ENCODE data around the gene MRFAP1L1. TPM values are rescaled to one million over a fixed set of nuclear protein-coding genes. Genes with fewer than 3 reads are reported as not detected.
A peak's percentile ranks its signal among the peaks of the same experiment; 100 is the strongest.

Gene MRFAP1L1
- total and polyA plus RNA-seq, 2 donors (not counting 3 experiments of a cell fraction or from before 2014, with no cell fraction given) = 28.7 to 42.0 TPM

DNA sequence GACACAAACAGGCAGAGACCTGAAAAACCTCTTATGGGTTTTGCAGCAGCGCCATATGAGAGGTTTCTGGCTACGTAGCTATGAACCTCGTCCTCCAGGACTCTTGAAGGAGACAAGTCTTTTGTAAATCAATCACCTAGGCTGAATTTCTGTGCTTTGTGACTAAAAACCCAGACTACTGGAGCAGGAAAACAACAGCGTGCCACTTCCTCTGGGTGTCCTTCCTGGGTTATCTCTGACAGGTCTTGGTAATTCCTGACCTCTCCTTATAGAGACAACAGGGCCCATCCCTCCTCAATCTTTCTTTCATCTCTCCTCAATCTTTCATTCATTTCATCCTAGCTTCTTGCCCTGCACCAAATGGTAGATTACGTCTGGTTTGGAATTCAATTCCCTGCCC lies 10.3 kb downstream of the MRFAP1L1 start:
- no peak overlapping the region for H2AFZ ChIP-seq (ENCODE audit: low read depth, low read length)
- no peak overlapping the region for H3K9ac ChIP-seq (replicated peaks; ENCODE audit: extremely low read depth, insufficient read depth, low read length)
- no peaks in the 10 kb centered on the region for H3K9me3 ChIP-seq (replicated peaks; ENCODE audit: control insufficient read depth, insufficient read depth, low read length)
- intact Hi-C loops (cut with micrococcal nuclease) = no loop called here
- H3K4me3 ChIP-seq (replicated peaks in 1 of 3; ENCODE audit: insufficient read depth in 1 of 3, low read depth in 1 of 3, low read length in 3 of 3) = no peak overlapping the region
- peaks cover 3% of the 10 kb centered on the region for H3K79me2 ChIP-seq (ENCODE audit: control insufficient read depth, insufficient read depth, low read length)
- TF ChIP-seq FOS (IDR thresholded peaks at IDR 0.05; ENCODE audit: borderline replicate concordance, insufficient read depth, low read length) (no peak), POLR2AphosphoS5 (IDR thresholded peaks at IDR 0.05; ENCODE audit: insufficient read depth, low read depth, low read length) (no peak), MYC (IDR thresholded peaks at IDR 0.05; ENCODE audit: low read depth, low read length) (no peak), GATA2 (IDR thresholded peaks at IDR 0.05; ENCODE audit: insufficient read depth, insufficient read length, low read depth, low read length) (no peak), EZH2 (IDR thresholded peaks at IDR 0.05; ENCODE audit: borderline replicate concordance, low read depth, low read length, severe bottlenecking) (no peak), POLR2A (IDR thresholded peaks at IDR 0.05; ENCODE audit: low read depth, low read length) (no peak), JUN (IDR thresholded peaks at IDR 0.05; ENCODE audit: borderline replicate concordance, insufficient read depth, insufficient read length, low read depth) (no peak)
- TF ChIP-seq, protein P1, sequence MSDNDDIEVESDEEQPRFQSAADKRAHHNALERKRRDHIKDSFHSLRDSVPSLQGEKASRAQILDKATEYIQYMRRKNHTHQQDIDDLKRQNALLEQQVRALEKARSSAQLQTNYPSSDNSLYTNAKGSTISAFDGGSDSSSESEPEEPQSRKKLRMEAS (IDR thresholded peaks at IDR 0.05; ENCODE audit: insufficient read depth, insufficient read length) = no peak
- TF ChIP-seq, protein P2, sequence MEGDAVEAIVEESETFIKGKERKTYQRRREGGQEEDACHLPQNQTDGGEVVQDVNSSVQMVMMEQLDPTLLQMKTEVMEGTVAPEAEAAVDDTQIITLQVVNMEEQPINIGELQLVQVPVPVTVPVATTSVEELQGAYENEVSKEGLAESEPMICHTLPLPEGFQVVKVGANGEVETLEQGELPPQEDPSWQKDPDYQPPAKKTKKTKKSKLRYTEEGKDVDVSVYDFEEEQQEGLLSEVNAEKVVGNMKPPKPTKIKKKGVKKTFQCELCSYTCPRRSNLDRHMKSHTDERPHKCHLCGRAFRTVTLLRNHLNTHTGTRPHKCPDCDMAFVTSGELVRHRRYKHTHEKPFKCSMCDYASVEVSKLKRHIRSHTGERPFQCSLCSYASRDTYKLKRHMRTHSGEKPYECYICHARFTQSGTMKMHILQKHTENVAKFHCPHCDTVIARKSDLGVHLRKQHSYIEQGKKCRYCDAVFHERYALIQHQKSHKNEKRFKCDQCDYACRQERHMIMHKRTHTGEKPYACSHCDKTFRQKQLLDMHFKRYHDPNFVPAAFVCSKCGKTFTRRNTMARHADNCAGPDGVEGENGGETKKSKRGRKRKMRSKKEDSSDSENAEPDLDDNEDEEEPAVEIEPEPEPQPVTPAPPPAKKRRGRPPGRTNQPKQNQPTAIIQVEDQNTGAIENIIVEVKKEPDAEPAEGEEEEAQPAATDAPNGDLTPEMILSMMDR (IDR thresholded peaks at IDR 0.05; ENCODE audit: extremely low read depth in 1 of 2, insufficient read depth in 1 of 2, low read depth in 1 of 2, low read length in 2 of 2) = no peak
- no peaks in the 10 kb centered on the region for H3K27me3 ChIP-seq (ENCODE audit: control insufficient read depth in 2 of 2, insufficient read depth in 2 of 2, low read length in 2 of 2)
- POLR2A ChIA-PET = no interaction called here
- peaks cover 0 to 4% of the 10 kb centered on the region in 2 experiments for H3K36me3 ChIP-seq (ENCODE audit: control insufficient read depth in 2 of 2, extremely low read depth in 1 of 2, insufficient read depth in 2 of 2, low read length in 2 of 2)
- no peak overlapping the region for H3K27ac ChIP-seq (ENCODE audit: insufficient read depth, low read depth, low read length)
- H3K4me2 ChIP-seq (ENCODE audit: insufficient read depth, low read length) = no peak overlapping the region
- peak; percentile 18 for FAIRE-seq
- H3K4me1 ChIP-seq (ENCODE audit: control insufficient read depth, extremely low read depth, insufficient read depth, low read length) = peaks cover 5% of the 10 kb centered on the region
- H3K9me1 ChIP-seq (replicated peaks; ENCODE audit: control insufficient read depth, extremely low read depth, insufficient read depth, low read length) = no peaks in the 10 kb centered on the region
- dilution Hi-C loops (cut with MboI; ENCODE audit: extremely low pct_ligation_motif_present, low sequenced_read_pairs) = no loop called here
- CTCF ChIA-PET = interaction anchor here (1.1 to 1.5 kb wide), 2 partner anchors 10 to 174 kb away, joined by 3 to 4 read pairs; partner anchors contain the start of gene MRFAP1L1
- no TSS peak for BruUV-seq (replicated peaks)
- H4K20me1 ChIP-seq (replicated peaks; ENCODE audit: control insufficient read depth, extremely low read depth, insufficient read depth, low read length) = no peaks in the 10 kb centered on the region
- no peak for DNase-seq (ENCODE audit: low read depth, low spot score)

Data from endothelial cell of umbilical vein (primary cell).